ENCODE data around the gene TNK2.
"Not testable (repeated sequence)": the region's sequence is repeated elsewhere in the genome, so short reads cannot be mapped to it uniquely, and the experiment has no call there.

Gene TNK2

DNA sequence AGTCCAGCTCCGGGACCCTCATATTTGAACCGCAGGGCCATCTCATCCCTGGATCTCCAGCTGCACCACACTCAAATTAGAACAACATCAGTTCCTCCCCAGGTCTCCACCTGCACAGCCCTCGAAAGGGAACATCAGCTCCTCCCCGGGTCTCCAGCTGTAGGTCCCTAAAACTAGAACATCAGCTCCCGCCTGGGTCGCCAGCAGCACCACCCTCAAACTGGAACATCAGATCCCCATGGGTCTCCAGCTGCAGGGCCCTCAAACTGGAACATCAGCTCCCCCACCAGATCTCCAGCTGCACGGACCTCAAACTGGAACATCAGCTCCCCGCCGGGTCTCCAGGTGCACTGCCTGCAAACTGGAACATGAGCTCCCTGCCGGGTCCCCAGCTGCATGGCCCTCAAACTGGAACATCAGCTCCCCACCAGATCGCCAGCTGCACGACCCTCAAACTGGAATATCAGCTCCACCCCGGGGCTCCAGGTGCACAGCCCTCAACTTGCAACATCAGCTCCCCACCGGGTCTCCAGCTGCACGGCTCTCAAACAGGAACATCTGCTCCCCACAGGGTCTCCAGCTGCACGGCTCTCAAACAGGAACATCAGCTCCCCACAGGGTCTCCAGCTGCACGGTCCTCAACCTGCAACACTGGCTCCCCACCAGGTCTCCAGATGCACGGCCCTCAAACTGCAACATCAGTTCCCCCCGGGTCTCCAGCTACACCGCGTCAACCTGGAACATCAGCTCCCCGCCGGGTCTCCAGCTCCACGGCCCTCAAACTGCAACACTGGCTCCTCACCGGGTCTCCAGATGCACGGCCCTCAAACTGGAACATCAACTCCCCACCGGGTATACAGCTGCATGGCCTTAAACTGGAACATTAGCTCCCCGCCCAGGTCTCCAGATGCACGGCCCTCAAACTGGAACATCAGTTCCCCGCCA, 31.4 kb upstream of the TNK2 start:
- not testable (repeated sequence) for H3K9ac ChIP-seq, H3K4me3 ChIP-seq, H4K20me1 ChIP-seq, H3K27me3 ChIP-seq
- Histone ChIP-seq H3K4me2 (peak overlapping the region; percentile 22; the same call in 1 of the 2 replicates), H3K36me3 (peaks cover 54% of the 10 kb centered on the region), H3K9me3 (peaks cover 50% of the 10 kb centered on the region), H3K4me1 (peaks cover 26% of the 10 kb centered on the region), H3K27ac (peak overlapping the region; percentile 63)

DNA sequence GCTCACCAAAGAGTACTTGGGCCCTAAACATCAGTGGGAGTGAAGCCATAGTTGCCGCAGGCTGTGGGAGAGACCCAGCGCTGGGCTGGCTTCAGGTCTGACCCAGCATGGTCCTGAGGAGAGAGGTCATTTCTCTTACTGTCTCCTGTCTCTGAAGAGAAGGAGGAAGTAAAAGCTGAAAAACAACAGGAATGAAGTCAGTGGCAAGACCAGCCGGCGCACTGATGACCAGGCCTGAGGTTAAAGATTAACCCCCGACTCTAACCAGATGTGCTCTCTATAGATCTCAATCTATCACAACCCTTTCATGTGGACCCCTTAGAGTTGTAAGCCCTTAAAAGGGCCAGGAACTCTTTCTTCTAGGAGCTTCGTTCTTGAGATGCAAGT, 24.7 kb upstream of the TNK2 start:
- not testable (repeated sequence) for H3K9ac ChIP-seq, H3K27me3 ChIP-seq, H3K27ac ChIP-seq, H3K9me3 ChIP-seq, H3K4me2 ChIP-seq, H4K20me1 ChIP-seq, H3K4me3 ChIP-seq
- Histone ChIP-seq H3K4me1 (peaks cover 15% of the 10 kb centered on the region), H3K36me3 (peaks cover 23% of the 10 kb centered on the region; the same call in 1 of the 2 replicates)

DNA sequence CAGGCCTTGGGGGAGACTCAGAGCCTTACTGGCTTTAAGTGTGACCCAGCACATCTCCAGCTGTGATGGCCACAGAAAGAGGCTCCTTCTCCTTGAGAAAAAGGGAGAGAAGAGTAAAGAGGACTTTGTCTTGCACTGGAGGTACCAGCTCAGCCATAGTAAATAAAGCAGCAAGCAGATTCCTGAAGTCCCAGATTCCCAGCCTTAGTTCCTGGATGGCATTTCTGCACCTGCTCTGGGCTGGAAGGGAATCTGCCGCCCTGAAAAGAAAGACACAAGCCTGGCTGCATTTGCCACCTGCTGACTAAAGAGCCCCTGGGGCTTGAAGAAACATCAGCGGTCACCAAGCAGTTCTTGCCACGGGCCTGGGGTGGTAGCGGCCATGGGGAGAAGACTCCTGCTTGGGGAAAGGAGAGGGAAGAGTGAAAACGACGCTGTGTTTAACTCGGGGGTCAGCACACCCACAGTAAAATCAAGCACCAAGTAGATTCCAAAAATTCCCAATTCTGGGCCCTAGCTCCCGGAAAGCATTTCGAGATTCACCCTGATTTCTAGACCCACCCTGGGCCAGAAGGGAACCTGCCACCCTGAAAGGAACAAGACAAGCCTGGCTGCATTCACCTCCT, 24.2 kb upstream of the TNK2 start:
- no peak overlapping the region for H3K4me3 ChIP-seq
- peaks cover 15% of the 10 kb centered on the region for H3K4me1 ChIP-seq
- H4K20me1 ChIP-seq, result no peaks in the 10 kb centered on the region
- peaks cover 9% of the 10 kb centered on the region for H3K9me3 ChIP-seq
- H3K27ac ChIP-seq, result no peak overlapping the region
- no peak for TF ChIP-seq Cebpa-rat (IDR thresholded peaks at IDR 0.05)
- no peak overlapping the region for H3K9ac ChIP-seq
- no peaks in the 10 kb centered on the region for H3K27me3 ChIP-seq
- H3K4me2 ChIP-seq, result no peak overlapping the region
- peaks cover 19% of the 10 kb centered on the region; the same call in 1 of the 2 replicates for H3K36me3 ChIP-seq

DNA sequence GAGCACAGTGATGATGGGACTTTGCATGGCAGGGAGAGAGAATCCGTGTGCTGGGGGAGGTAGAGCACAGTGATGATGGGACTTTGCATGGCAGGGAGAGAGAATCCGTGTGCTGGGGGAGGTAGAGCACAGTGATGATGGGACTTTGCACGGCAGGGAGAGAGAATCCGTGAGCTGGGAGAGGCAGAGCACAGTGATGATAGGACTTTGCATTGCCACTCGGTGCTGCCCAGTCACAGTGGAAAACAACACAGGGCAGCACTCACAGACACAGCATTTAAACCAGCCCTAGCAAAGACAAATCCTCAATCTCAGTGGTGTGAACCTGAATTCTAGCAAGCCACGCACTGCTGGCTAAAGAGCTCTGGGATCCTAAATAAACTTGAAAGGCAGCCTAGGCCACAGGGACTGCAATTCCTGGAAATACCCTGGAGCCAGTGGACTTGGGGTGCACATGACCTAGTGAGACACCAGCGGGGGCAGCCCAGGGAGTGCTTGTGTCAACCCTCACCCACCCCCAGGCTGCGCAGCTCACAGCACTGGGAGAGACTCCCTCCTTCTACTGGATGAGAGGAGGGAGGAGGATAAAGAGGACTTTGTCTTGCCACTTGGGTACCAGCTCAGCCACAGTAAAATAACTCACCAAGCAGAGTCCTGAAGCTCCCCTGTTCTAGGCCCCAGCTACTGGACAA, 23.4 kb upstream of the TNK2 start:
- Histone ChIP-seq H3K4me2 (no peak overlapping the region), H3K36me3 (peaks cover 19% of the 10 kb centered on the region; the same call in 1 of the 2 replicates), H3K27me3 (no peaks in the 10 kb centered on the region), H3K9ac (no peak overlapping the region), H4K20me1 (no peaks in the 10 kb centered on the region), H3K27ac (no peak overlapping the region), H3K4me3 (no peak overlapping the region), H3K4me1 (peaks cover 15% of the 10 kb centered on the region), H3K9me3 (peaks cover 9% of the 10 kb centered on the region)
- TF ChIP-seq Cebpa-rat (IDR thresholded peaks at IDR 0.05), result no peak

DNA sequence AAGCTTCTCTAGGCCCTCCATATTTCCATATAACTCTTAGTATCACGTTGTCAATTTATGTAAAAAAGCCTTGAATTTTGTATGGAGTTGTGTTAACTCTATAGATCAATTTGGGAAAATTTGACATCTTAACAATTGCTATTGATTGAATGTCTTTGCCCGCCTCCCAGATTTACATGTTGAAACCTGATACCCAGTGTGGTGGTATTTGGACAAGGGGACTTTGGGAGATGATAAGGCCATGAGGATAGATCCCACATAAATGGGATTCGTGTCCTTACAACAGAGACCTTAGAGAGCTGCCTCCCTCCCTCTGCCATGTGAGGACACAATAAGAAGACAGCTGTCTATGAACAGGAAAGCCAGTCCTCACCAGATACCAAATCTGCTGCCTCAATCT, 21.1 kb upstream of the TNK2 start:
- TF ChIP-seq Cebpa-rat (IDR thresholded peaks at IDR 0.05), result no peak
- Histone ChIP-seq H3K4me3 (no peak overlapping the region), H3K36me3 (peaks cover 19% of the 10 kb centered on the region; the same call in 1 of the 2 replicates), H3K9me3 (peaks cover 9% of the 10 kb centered on the region), H4K20me1 (no peaks in the 10 kb centered on the region), H3K9ac (no peak overlapping the region), H3K4me2 (no peak overlapping the region), H3K4me1 (no peaks in the 10 kb centered on the region), H3K27me3 (no peaks in the 10 kb centered on the region), H3K27ac (no peak overlapping the region)

DNA sequence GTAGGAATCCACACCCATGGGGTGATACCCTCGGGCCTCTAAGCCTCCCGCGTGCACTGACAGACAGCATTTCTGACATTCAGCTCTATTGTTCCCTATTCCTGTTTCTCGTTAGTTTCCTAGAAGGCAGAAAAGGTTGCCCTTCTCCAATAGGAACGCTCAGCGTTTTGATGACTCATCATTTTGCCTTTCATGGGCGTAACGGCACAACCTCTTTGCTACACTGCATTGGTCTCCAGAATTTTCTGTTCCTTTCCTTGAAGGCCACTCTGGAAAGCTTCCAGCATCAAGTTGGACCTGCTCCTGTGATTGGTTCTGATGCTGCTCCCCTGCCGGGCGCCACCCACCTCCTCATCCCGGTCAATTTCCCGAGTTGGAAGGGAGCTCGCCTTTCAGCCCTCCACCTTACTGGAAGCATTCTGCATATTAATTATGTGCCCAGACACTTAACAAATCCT, 13.0 kb upstream of the TNK2 start:
- H3K9me3 ChIP-seq, result no peaks in the 10 kb centered on the region
- H3K4me2 ChIP-seq, result 0 out of 2 replicates have a peak overlapping the region, but pooled peaks have one; percentile 5
- no peak overlapping the region for H3K4me3 ChIP-seq
- H3K27ac ChIP-seq, result no peak overlapping the region
- H3K4me1 ChIP-seq, result peaks cover 16% of the 10 kb centered on the region
- H4K20me1 ChIP-seq, result no peaks in the 10 kb centered on the region
- H3K36me3 ChIP-seq, result no peaks in the 10 kb centered on the region
- no peaks in the 10 kb centered on the region for H3K27me3 ChIP-seq
- TF ChIP-seq Cebpa-rat (IDR thresholded peaks at IDR 0.05), result no peak
- no peak overlapping the region for H3K9ac ChIP-seq

DNA sequence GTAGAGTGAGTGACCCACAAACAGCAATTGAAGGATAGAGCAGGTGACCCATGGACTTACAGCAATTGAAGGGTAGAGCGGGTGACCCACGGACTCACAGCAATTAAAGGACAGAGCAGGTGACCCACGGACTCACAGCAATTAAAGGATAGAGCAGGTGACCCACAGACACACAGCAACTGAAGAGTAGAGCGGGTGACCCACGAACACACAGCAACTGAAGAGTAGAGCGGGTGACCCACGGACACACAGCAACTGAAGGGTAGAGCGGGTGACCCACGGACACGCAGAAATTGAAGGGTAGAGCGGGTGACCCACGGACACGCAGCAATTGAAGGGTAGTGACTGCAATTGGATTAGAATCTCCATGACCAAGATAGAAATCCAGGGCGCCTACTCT, 9.8 kb upstream of the TNK2 start:
- Histone ChIP-seq H3K4me2 (no peak overlapping the region), H3K27me3 (no peaks in the 10 kb centered on the region), H3K36me3 (no peaks in the 10 kb centered on the region), H3K4me3 (no peak overlapping the region), H3K9me3 (no peaks in the 10 kb centered on the region), H3K4me1 (peaks cover 29% of the 10 kb centered on the region), H3K27ac (no peak overlapping the region), H4K20me1 (no peaks in the 10 kb centered on the region), H3K9ac (no peak overlapping the region)
- TF ChIP-seq Cebpa-rat (IDR thresholded peaks at IDR 0.05), result no peak

DNA sequence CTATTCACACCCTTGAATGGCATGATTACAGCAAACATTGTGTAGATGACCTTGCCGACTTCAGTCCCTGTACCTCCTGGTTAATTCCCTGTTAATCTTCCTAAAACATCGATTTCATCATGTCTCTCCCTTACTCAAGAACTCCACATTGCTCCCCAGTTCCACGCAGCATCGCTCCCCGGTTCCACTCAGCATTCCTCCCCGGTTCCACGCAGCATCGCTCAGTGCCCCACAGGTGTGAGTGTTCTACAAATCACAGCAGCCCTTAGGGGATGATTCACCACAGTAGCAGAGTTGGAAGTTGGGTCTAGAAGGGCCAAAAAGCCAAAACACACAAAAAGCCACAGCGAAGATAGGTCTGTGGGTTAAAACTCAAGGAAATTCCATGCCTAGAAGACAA, 8.6 kb upstream of the TNK2 start:
- Histone ChIP-seq H3K36me3 (no peaks in the 10 kb centered on the region), H3K4me3 (no peak overlapping the region), H3K4me2 (no peak overlapping the region), H4K20me1 (no peaks in the 10 kb centered on the region), H3K9ac (no peak overlapping the region), H3K9me3 (no peaks in the 10 kb centered on the region), H3K4me1 (peaks cover 34% of the 10 kb centered on the region), H3K27me3 (no peaks in the 10 kb centered on the region), H3K27ac (no peak overlapping the region)
- TF ChIP-seq Cebpa-rat (IDR thresholded peaks at IDR 0.05), result no peak

DNA sequence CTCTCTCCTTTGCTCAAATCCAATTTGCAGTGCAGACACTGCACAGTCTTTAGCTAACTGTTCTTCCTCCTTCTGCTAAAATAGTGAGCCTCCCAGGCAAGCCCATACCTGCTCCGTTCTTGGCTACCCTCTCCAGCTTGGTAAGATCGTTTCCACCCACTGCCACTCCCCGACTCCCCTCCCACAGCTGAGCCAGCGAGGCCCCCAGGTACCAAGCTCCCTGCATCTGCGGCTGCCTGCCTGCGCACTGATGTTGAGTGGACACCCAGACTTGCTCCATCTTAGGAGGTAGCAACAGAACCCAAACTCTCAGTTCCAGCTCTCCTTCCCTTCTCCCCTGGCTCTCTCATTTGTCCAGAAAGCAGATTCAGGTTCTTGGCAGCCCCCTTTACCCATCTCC, 7.9 kb upstream of the TNK2 start:
- Histone ChIP-seq H3K9me3 (no peaks in the 10 kb centered on the region), H4K20me1 (no peaks in the 10 kb centered on the region), H3K4me2 (no peak overlapping the region), H3K27ac (no peak overlapping the region), H3K36me3 (no peaks in the 10 kb centered on the region), H3K4me1 (peaks cover 40% of the 10 kb centered on the region), H3K27me3 (no peaks in the 10 kb centered on the region), H3K4me3 (no peak overlapping the region), H3K9ac (no peak overlapping the region)
- TF ChIP-seq Cebpa-rat (IDR thresholded peaks at IDR 0.05), result no peak

All from BLaER1 (cell line).